Activated B cell treated with CpG ODN at 0.5 μM for 24 hours (primary cell): ENCODE measurements around the gene TSEN2. TPM values are rescaled to one million over a fixed set of nuclear protein-coding genes. Genes with fewer than 3 reads are reported as not detected.

Experiments used
- ATAC-seq: fragments of 200-7000 bp; cut with Tn5 transposase; one replicate; pipeline ENCODE4 v1.10.0; 2021; ENCODE audit warnings: low read depth, mild to moderate bottlenecking, moderate library complexity
- CTCF ChIA-PET: fragments of 350-600 bp; sonication (Branson Sonifier 250); formaldehyde crosslinking; loops from one replicate; lab custom pipeline; 2021; ENCODE audit warnings: antibody characterized with exemption; lab: Charles Lee
- POLR2A ChIA-PET: fragments of 350-600 bp; sonication (Branson Sonifier 250); formaldehyde crosslinking; loops from one replicate; lab custom pipeline; 2021; ENCODE audit warnings: antibody characterized with exemption; lab: Charles Lee
- DNase-seq: peaks from one replicate; pipeline ENCODE4 v3.0.0; 2022
- H3K27ac Mint-ChIP-seq: one replicate; pipeline ENCODE4 v1.8.0; 2020; ENCODE audit warnings: mixed read lengths
- H3K27me3 Mint-ChIP-seq: one replicate; pipeline ENCODE4 v1.8.0; 2021; ENCODE audit warnings: mixed read lengths
- H3K36me3 Mint-ChIP-seq: one replicate; pipeline ENCODE4 v1.8.0; 2021; ENCODE audit warnings: low read depth, mixed read lengths
- H3K4me1 Mint-ChIP-seq: one replicate; pipeline ENCODE4 v1.8.0; 2021; ENCODE audit warnings: mixed read lengths
- H3K4me3 Mint-ChIP-seq: one replicate; pipeline ENCODE4 v1.8.0; 2020; ENCODE audit warnings: mild to moderate bottlenecking, mixed read lengths
- H3K9me3 Mint-ChIP-seq: one replicate; pipeline ENCODE4 v1.8.0; 2020; ENCODE audit warnings: mixed read lengths
- CTCF ChIP-seq: fragments of 200-600 bp; IDR thresholded peaks from one replicate; pipeline ENCODE4 v1.8.0; 2022; ENCODE audit warnings: antibody characterized with exemption, mild to moderate bottlenecking
- intact Hi-C: fragments of 100-400 bp; cut with micrococcal nuclease; formaldehyde crosslinking; loops from one replicate; pipeline ENCODE4 v1.15.1; 2024
- total RNA-seq: library from RNA; stranded (reverse); gene quantifications from 2 replicates; pipeline ENCODE4 v1.2.3, GENCODE V29; 2022

TSEN2 gene
- total RNA-seq, 1 donor from 2014 or later, result 17.4 TPM

- H3K4me3 Mint-ChIP-seq, result no peak overlapping the region
- intact Hi-C loops, result no loop called here
- TF ChIP-seq CTCF, result no peak
- H3K36me3 Mint-ChIP-seq, result no peaks in the 10 kb centered on the region
- DNase-seq (no peak), ATAC-seq (no peak)
- CTCF ChIA-PET, result no interaction called here
- no peaks in the 10 kb centered on the region for H3K4me1 Mint-ChIP-seq
- H3K9me3 Mint-ChIP-seq, result no peaks in the 10 kb centered on the region
- peaks cover 4% of the 10 kb centered on the region for H3K27me3 Mint-ChIP-seq
- no peak overlapping the region for H3K27ac Mint-ChIP-seq
- POLR2A ChIA-PET, result no interaction called here
Observed at GRCh38 chr3:12449889-12450682, 34.2 kb upstream of the TSEN2 start.

GRCh38 chr3:12451481-12451880, 32.8 kb upstream of the TSEN2 start:
- Mint-ChIP-seq H3K27me3 (no peaks in the 10 kb centered on the region), H3K4me3 (no peak overlapping the region), H3K36me3 (no peaks in the 10 kb centered on the region), H3K9me3 (no peaks in the 10 kb centered on the region), H3K27ac (no peak overlapping the region), H3K4me1 (no peaks in the 10 kb centered on the region)
- no peak for DNase-seq
- ATAC-seq, result no peak
- ChIA-PET POLR2A (no interaction called here), CTCF (no interaction called here)
- no peak for TF ChIP-seq CTCF
- intact Hi-C loops, result no loop called here

GRCh38 chr3:12451960-12452359, 32.3 kb upstream of the TSEN2 start:
- intact Hi-C loops, result no loop called here
- H3K9me3 Mint-ChIP-seq, result no peaks in the 10 kb centered on the region
- H3K4me1 Mint-ChIP-seq, result no peaks in the 10 kb centered on the region
- TF ChIP-seq CTCF, result no peak
- H3K36me3 Mint-ChIP-seq, result no peaks in the 10 kb centered on the region
- DNase-seq, result no peak
- CTCF ChIA-PET, result no interaction called here
- no peak overlapping the region for H3K27ac Mint-ChIP-seq
- ATAC-seq, result no peak
- H3K27me3 Mint-ChIP-seq, result no peaks in the 10 kb centered on the region
- POLR2A ChIA-PET, result no interaction called here
- H3K4me3 Mint-ChIP-seq, result no peak overlapping the region

- no peak for TF ChIP-seq CTCF
- no peaks in the 10 kb centered on the region for H3K36me3 Mint-ChIP-seq
- DNase-seq, result no peak
- CTCF ChIA-PET, result no interaction called here
- POLR2A ChIA-PET, result no interaction called here
- no peaks in the 10 kb centered on the region for H3K27me3 Mint-ChIP-seq
- no peaks in the 10 kb centered on the region for H3K9me3 Mint-ChIP-seq
- ATAC-seq, result no peak
- intact Hi-C loops, result no loop called here
- H3K4me1 Mint-ChIP-seq, result no peaks in the 10 kb centered on the region
- H3K27ac Mint-ChIP-seq, result no peak overlapping the region
- no peak overlapping the region for H3K4me3 Mint-ChIP-seq
Observed at GRCh38 chr3:12452361-12453330, 31.6 kb upstream of the TSEN2 start.
